ENCODE measurements around the gene ADAMTS17.

ADAMTS17 gene

DNA sequence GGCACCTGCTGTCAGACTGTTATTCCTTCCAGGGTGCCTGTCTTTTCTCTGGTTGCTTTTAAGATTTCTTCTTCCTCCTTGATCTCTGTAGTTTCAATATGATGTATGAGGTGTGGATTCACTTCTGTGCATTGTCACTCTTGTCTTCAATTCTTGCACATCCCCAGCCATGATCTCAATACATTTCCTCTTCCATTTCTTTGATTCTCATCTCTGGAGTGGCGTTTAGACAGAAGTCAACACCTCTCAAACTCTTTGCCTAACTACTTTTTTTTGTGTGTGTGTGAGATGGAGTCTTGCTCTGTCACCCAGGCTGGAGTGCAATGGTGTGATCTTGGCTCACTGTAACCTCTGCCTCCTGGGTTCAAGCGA is 384.1 kb downstream of the ADAMTS17 start:
- TF ChIP-seq, protein P1, sequence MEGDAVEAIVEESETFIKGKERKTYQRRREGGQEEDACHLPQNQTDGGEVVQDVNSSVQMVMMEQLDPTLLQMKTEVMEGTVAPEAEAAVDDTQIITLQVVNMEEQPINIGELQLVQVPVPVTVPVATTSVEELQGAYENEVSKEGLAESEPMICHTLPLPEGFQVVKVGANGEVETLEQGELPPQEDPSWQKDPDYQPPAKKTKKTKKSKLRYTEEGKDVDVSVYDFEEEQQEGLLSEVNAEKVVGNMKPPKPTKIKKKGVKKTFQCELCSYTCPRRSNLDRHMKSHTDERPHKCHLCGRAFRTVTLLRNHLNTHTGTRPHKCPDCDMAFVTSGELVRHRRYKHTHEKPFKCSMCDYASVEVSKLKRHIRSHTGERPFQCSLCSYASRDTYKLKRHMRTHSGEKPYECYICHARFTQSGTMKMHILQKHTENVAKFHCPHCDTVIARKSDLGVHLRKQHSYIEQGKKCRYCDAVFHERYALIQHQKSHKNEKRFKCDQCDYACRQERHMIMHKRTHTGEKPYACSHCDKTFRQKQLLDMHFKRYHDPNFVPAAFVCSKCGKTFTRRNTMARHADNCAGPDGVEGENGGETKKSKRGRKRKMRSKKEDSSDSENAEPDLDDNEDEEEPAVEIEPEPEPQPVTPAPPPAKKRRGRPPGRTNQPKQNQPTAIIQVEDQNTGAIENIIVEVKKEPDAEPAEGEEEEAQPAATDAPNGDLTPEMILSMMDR (conservative IDR thresholded peaks at IDR 0.05): no peak
- no peak for TF ChIP-seq ZFX (IDR thresholded peaks at IDR 0.05)
- H3K27ac ChIP-seq: no peak overlapping the region

DNA sequence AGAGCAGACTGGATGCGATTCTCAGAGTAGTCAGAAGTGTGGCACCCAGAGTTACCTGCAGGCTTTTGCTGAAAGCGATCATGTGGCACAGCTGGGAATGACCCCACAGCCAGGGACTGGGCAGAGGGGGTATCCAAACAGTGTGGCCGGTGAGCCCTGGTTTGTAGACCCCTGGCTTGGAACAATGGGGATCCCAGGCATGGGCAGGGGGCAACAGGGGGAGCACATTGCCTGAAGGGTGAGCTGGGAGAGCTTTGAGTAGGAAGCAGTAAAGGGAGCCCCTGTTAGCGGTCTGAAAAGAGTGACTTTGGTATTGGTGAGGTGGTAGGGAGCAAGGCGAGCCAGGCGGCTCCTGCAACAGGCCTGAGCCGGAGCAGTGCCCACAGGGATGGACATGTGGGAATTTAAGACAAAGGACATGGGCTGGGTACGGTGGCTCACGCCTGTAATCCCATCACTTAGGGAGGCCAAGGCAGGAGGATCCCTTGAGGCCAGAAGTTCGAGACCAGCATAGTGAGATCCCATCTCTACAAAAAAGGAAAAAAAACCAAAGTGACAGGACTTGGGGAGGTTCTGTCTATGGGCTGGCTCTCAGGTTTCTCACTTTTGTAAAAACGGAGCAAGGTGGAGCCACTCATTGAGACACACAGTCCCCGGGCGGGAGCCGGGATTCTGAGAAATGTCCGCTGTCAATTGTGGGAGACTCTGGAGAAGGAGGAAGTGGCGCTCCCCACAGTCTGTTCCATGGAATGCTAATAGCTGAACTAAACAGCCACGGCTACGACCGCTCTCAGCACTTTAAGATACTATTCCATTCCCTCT is 384.7 kb downstream of the ADAMTS17 start:
- H3K27ac ChIP-seq: no peak overlapping the region
- TF ChIP-seq ZFX (IDR thresholded peaks at IDR 0.05): no peak
- TF ChIP-seq, protein P1 (conservative IDR thresholded peaks at IDR 0.05): no peak

GRCh38 chr15:99956022-99956775 is 385.6 kb downstream of the ADAMTS17 start:
- H3K27ac ChIP-seq: no peak overlapping the region
- TF ChIP-seq, protein P1 (conservative IDR thresholded peaks at IDR 0.05): no peak
- no peak for TF ChIP-seq ZFX (IDR thresholded peaks at IDR 0.05)

DNA sequence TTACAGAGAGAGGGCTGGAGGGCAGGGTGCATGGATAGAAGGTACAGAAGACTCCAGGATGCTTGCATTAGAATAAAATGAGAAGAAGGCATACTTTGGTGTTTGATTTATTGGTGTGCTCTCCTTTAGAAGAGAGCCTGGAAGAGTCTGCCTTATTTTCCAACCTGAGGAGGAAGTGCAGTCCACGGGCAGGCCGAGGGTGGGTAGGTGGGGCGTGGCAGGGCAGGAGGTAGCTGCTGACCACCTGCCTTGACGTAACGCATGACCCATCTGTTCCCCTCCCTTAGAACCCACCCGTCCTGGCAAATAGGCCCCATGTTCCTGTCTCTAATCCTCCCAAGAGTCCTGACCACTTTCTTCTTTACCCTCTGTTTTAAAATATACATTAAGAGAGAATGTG is 386.2 kb downstream of the ADAMTS17 start:
- H3K27ac ChIP-seq: no peak overlapping the region
- TF ChIP-seq, protein P1 (conservative IDR thresholded peaks at IDR 0.05): no peak
- no peak for TF ChIP-seq ZFX (IDR thresholded peaks at IDR 0.05)

GRCh38 chr15:99955181-99955525 is 386.6 kb downstream of the ADAMTS17 start:
- H3K27ac ChIP-seq: no peak overlapping the region
- no peak for TF ChIP-seq ZFX (IDR thresholded peaks at IDR 0.05)
- TF ChIP-seq, protein P1 (conservative IDR thresholded peaks at IDR 0.05): no peak

GRCh38 chr15:99954361-99955180 is 387.2 kb downstream of the ADAMTS17 start:
- no peak overlapping the region for H3K27ac ChIP-seq
- no peak for TF ChIP-seq ZFX (IDR thresholded peaks at IDR 0.05)
- TF ChIP-seq, protein P1 (conservative IDR thresholded peaks at IDR 0.05): no peak
